PC-3 (cell line): ENCODE data around the gene OOEP. TPM values are rescaled to one million over a fixed set of nuclear protein-coding genes. Genes with fewer than 3 reads are reported as not detected.
"Not testable (repeated sequence)": the region's sequence is repeated elsewhere in the genome, so short reads cannot be mapped to it uniquely, and the experiment has no call there.

ENCODE experiments used
- ATAC-seq: fragments of 200-7000 bp; cut with Tn5 transposase; 2 replicates; pipeline ENCODE4 v1.9.1; 2020; ENCODE audit warnings: mild to moderate bottlenecking, moderate library complexity
- BruUV-seq: library from RNA; stranded (reverse); fragments of 400-500 nt; replicated peaks from 2 replicates; lab custom pipeline; 2021; lab: Mats Ljungman, UMichigan
- CTCF ChIA-PET: fragments of 300-600 bp; sonication (Branson Sonifier 250); formaldehyde crosslinking; loops from one replicate; lab custom pipeline; 2022; ENCODE audit warnings: antibody characterized with exemption; lab: Charles Lee
- POLR2A ChIA-PET: fragments of 300-600 bp; sonication (Branson Sonifier 250); formaldehyde crosslinking; loops from one replicate; lab custom pipeline; 2022; ENCODE audit warnings: antibody characterized with exemption; ENCODE audit not compliant: unreplicated experiment; lab: Charles Lee
- DNase-seq: peaks from one replicate; pipeline ENCODE4 v3.0.0-alpha.2; 2015
- H2AFZ ChIP-seq: fragments of 300-600 bp; sonication (generic); 2 replicates; pipeline ENCODE4 v1.6.0; 2016; ENCODE audit warnings: antibody characterized with exemption, low read length
- H3F3A ChIP-seq: fragments of 300-600 bp; sonication (generic); one replicate; pipeline ENCODE4 v1.6.0; 2017; ENCODE audit warnings: antibody characterized with exemption, low read length, control low read depth, mild to moderate bottlenecking; ENCODE audit not compliant: unreplicated experiment
- H3K27ac ChIP-seq: fragments of 300-600 bp; sonication (generic); 2 replicates; pipeline ENCODE4 v1.5.1; 2016; ENCODE audit warnings: mild to moderate bottlenecking, low read length
- H3K27me3 ChIP-seq: fragments of 300-600 bp; sonication (generic); 2 replicates; pipeline ENCODE4 v1.6.1; 2016; ENCODE audit warnings: low read length, mixed read lengths
- H3K36me3 ChIP-seq: fragments of 300-600 bp; sonication (generic); 2 replicates; pipeline ENCODE4 v1.6.1; 2016; ENCODE audit warnings: low read depth, mixed run types, low read length, mixed read lengths
- H3K4me1 ChIP-seq: fragments of 300-600 bp; sonication (generic); 2 replicates; pipeline ENCODE4 v1.5.1; 2016; ENCODE audit warnings: low read length; ENCODE audit not compliant: insufficient read depth
- H3K4me2 ChIP-seq: fragments of 300-600 bp; sonication (generic); 2 replicates; pipeline ENCODE4 v1.6.0; 2016; ENCODE audit warnings: low read length
- H3K4me3 ChIP-seq: fragments of 300-600 bp; sonication (generic); 2 replicates; pipeline ENCODE4 v1.5.1; 2016; ENCODE audit warnings: mild to moderate bottlenecking, low read length, mixed read lengths
- H3K79me2 ChIP-seq: fragments of 300-600 bp; sonication (generic); 2 replicates; pipeline ENCODE4 v1.6.1; 2017; ENCODE audit warnings: low read length, mixed read lengths
- H3K9ac ChIP-seq: fragments of 300-600 bp; sonication (generic); 2 replicates; pipeline ENCODE4 v1.6.0; 2016; ENCODE audit warnings: mild to moderate bottlenecking, low read length
- H3K9me2 ChIP-seq: fragments of 300-600 bp; sonication (generic); replicated peaks from 2 replicates; pipeline ENCODE4 v1.6.1; 2016; ENCODE audit warnings: mixed run types, low read length, mixed read lengths
- H3K9me3 ChIP-seq: fragments of 300-600 bp; sonication (generic); 2 replicates; pipeline ENCODE4 v1.6.1; 2016; ENCODE audit warnings: low read length, mixed read lengths
- H4K20me1 ChIP-seq: fragments of 300-600 bp; sonication (generic); 2 replicates; pipeline ENCODE4 v1.6.1; 2016; ENCODE audit warnings: low read length, mixed read lengths
- CTCF ChIP-seq: fragments of 300-600 bp; sonication (generic); conservative IDR thresholded peaks from 2 replicates; pipeline ENCODE4 v1.5.1; 2017; ENCODE audit warnings: antibody characterized with exemption, low read depth, mild to moderate bottlenecking, low read length
- EZH2 ChIP-seq: fragments of 300-600 bp; sonication (generic); IDR thresholded peaks from one replicate; pipeline ENCODE4 v1.6.1; 2017; ENCODE audit warnings: antibody characterized with exemption, mild to moderate bottlenecking, low read length; ENCODE audit not compliant: unreplicated experiment
- EZH2phosphoT487 ChIP-seq: fragments of 300-600 bp; sonication (generic); IDR thresholded peaks from 2 replicates; pipeline ENCODE4 v1.6.1; 2018; ENCODE audit warnings: mild to moderate bottlenecking, antibody characterized with exemption, low read length, borderline replicate concordance
- intact Hi-C: fragments of 100-400 bp; cut with micrococcal nuclease; formaldehyde crosslinking; loops from 2 replicates; pipeline ENCODE4 v1.9.0; 2023
- total RNA-seq: library from RNA; depleted of rRNA; stranded (reverse); fragments of >200 nt; gene quantifications from 2 replicates; pipeline ENCODE4 v1.2.3, GENCODE V29; 2014

The OOEP gene
- total RNA-seq, 1 experiment from 2014 or later = not detected

- no peaks in the 10 kb centered on the region for H3K27me3 ChIP-seq
- H3K27ac ChIP-seq = no peak within 1 kb of the TSS
- no peak within 1 kb of the TSS for H3K9ac ChIP-seq
- no peak within 1 kb of the TSS for H3K4me2 ChIP-seq
- intact Hi-C loops = no loop called here
- CTCF ChIA-PET = no interaction called here
- H3F3A ChIP-seq = no peaks in the 10 kb centered on the region
- ATAC-seq = no peak
- H2AFZ ChIP-seq = no peak within 1 kb of the TSS
- no peaks in the 10 kb centered on the region for H3K9me2 ChIP-seq
- no peak for DNase-seq
- no peaks in the 10 kb centered on the region for H3K9me3 ChIP-seq
- H4K20me1 ChIP-seq = no peaks in the 10 kb centered on the region
- TF ChIP-seq CTCF = no peak
- TF ChIP-seq EZH2 = no peak
- TF ChIP-seq EZH2phosphoT487 = no peak
- POLR2A ChIA-PET = no interaction called here
- no peaks in the 10 kb centered on the region for H3K36me3 ChIP-seq
- H3K4me3 ChIP-seq = no peak within 1 kb of the TSS
- H3K79me2 ChIP-seq = no peaks in the 10 kb centered on the region
- peaks cover 13% of the 10 kb centered on the region for H3K4me1 ChIP-seq
- no TSS peak for BruUV-seq
These were observed 25.1 kb upstream of the OOEP start, which contains the start of gene DDX43 for GRCh38 chr6:73394577-73395354. DDX43 (plus strand) TSS chr6:73394828; CDS start chr6:73394906, 78 bp downstream.

GRCh38 chr6:73393278-73393677 is 23.6 kb upstream of the OOEP start:
- no peaks in the 10 kb centered on the region for H3K79me2 ChIP-seq
- H3K9ac ChIP-seq = no peak overlapping the region
- H3K4me2 ChIP-seq = no peak overlapping the region
- no peaks in the 10 kb centered on the region for H3K4me1 ChIP-seq
- BruUV-seq = no TSS peak
- no peak overlapping the region for H3K27ac ChIP-seq
- no peak overlapping the region for H3K4me3 ChIP-seq
- no peak overlapping the region for H2AFZ ChIP-seq
- ATAC-seq (no peak), DNase-seq (peak; percentile 4)
- CTCF ChIA-PET = no interaction called here
- no peaks in the 10 kb centered on the region for H3K36me3 ChIP-seq
- no peaks in the 10 kb centered on the region for H3F3A ChIP-seq
- no peaks in the 10 kb centered on the region for H3K27me3 ChIP-seq
- TF ChIP-seq EZH2 (no peak), EZH2phosphoT487 (no peak), CTCF (no peak)
- H3K9me3 ChIP-seq = no peaks in the 10 kb centered on the region
- POLR2A ChIA-PET = no interaction called here
- no peaks in the 10 kb centered on the region for H4K20me1 ChIP-seq
- H3K9me2 ChIP-seq = no peaks in the 10 kb centered on the region
- intact Hi-C loops = no loop called here

- intact Hi-C loops, H3K79me2 ChIP-seq, H3K9ac ChIP-seq, ATAC-seq, H3F3A ChIP-seq, DNase-seq, H3K36me3 ChIP-seq, H3K9me3 ChIP-seq, H3K4me1 ChIP-seq, H3K9me2 ChIP-seq, POLR2A ChIA-PET, H3K4me2 ChIP-seq, H3K4me3 ChIP-seq, H3K27ac ChIP-seq, H2AFZ ChIP-seq, CTCF ChIA-PET, BruUV-seq, H3K27me3 ChIP-seq, H4K20me1 ChIP-seq: not testable (repeated sequence)
These were observed 22.5 kb upstream of the OOEP start for GRCh38 chr6:73392188-73392587.
